ENCODE results near the gene ELK3.
"Not testable (repeated sequence)": the region's sequence is repeated elsewhere in the genome, so short reads cannot be mapped to it uniquely, and the experiment has no call there.

The ELK3 gene

GRCh38 chr12:96310067-96310466 lies 115.9 kb downstream of the ELK3 start:
- no peak for DNase-seq (ENCODE audit: low spot score)

- no peak for DNase-seq (ENCODE audit: low spot score)
Observed at GRCh38 chr12:96311191-96311590, 117.0 kb downstream of the ELK3 start.

DNA sequence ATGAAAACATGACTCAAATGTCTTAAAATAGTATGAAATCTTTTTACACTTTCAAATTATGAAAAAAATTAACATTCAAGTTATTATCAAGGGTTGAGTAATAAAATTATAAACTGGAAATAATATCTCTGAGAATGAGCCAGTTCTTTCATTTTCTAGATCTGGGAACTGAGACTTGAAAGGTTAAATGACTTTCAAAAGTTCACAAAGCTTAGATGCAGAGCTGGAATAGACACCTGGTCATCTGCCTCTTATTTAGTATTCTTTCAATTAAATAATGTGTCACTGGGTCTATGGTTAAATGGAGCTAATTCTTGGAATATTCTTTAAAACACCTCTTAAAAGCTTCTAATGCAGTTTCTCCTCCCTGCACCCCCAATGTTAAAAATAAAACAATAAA lies 119.4 kb downstream of the ELK3 start:
- no peak for DNase-seq (ENCODE audit: low spot score)

DNA sequence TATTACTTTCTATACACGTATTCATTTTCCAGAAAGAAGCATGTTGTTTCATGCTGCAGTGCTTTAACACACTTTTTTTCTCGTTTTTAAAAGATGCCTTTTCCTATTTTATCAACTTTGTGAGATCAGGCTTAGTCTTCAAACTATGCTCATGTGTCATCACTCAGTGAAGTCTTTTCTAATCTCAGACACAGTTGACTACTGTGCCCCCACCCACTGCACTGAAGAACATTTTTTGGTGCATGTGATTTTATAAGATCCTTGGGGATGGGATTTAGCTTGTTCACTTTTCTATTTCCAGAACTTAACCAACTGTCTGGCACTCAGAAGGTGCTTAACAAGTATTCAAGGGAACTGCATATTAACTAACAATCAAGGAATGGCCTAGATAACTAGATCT lies 120.5 kb downstream of the ELK3 start:
- no peak for DNase-seq (ENCODE audit: low spot score)

- DNase-seq (ENCODE audit: low spot score), result not testable (repeated sequence)
Observed at GRCh38 chr12:96315741-96316481, 121.7 kb downstream of the ELK3 start.

- DNase-seq (ENCODE audit: low spot score), result not testable (repeated sequence)
Observed at GRCh38 chr12:96317801-96318200, 123.6 kb downstream of the ELK3 start.

Measured in AG20443 (cell line).